Hindlimb muscle (tissue), 1 donor: ENCODE results near the gene PHF21B. TPM values are rescaled to one million over a fixed set of nuclear protein-coding genes. Genes with fewer than 3 reads are reported as not detected.
"Not testable (repeated sequence)": the region's sequence is repeated elsewhere in the genome, so short reads cannot be mapped to it uniquely, and the experiment has no call there.

Experiments
- DNase-seq: peaks from one replicate; pipeline ENCODE4 v3.0.0-alpha.2; 2013
- polyA plus RNA-seq: library from polyadenylated mRNA; unstranded; fragments of 120-200 nt; gene quantifications from one replicate; pipeline ENCODE4 v1.2.1, GENCODE V29; 2013; ENCODE audit not compliant: insufficient read length

PHF21B gene
- 0.28 TPM for polyA plus RNA-seq

DNA sequence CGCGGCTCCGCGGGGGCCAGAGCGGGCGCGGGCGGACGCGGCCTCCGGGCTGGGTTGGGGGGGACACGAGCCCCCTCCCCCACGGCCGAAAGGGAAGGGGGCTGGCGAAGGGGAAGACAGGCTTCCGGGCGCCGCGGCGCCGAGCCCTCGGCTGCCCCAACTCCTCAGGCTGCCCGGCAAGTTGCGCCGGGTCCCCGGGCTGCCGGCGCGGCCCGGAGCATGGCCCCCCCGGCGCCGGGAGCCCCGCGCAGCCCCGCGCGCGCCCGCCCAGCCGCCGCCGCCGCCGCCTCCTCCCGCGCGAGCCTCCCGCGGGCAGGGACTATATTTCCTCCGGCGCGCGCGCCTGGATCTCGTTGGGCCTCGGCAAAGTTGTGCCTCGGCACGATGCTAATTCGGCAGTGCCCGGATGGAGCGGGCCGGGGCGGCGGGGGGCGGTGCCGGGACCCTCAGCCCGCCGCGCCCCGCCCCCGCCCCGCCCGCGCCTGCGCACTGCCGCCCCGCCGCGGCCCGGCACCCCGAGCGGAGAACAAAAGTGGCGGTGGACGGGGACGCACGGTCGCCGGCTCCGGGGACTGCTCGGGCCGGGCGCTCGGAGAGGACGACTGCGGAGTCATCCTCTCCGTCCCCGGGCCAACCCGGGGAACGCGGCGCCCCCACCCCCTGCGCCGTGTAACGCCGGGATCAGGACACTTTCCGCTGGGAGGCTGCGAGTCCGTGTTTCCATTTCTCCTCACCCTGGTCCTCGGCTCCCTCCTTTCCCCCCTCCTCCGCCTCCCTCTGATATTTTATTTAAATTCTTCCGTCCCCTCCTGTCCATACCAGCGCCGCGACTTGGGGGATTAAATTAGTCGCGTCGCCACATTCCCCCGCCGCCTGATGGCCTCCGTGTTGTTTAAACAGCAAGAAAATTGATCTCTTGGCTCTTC lies at the start of gene PHF21B:
Gene PHF21B (minus strand): TSS at position 400 of the 926 bp plus-strand sequence. CDS start 456 bp downstream, outside the sequence.
- peak; percentile 30 for DNase-seq

DNA sequence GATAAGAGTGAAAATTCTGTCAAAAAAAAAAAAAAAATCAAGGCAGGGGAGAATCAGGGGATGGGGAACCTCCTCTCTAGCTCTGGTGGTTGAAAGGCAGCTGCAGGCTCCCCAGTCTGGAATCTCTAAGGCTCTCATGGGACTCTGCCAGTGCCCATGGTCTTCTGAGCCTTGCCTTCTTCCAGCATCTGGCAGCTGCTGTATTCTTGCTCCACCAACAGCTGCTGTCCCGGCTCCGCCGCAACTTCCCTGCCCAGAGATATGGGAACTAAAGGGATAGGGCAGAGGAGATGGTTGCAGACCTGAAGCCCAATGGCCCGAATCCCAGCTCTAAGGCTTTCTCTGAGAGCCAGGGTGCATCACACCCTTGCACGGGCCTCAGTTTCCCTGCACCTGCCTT lies 49.5 kb upstream of the PHF21B start:
- DNase-seq = no peak

DNA sequence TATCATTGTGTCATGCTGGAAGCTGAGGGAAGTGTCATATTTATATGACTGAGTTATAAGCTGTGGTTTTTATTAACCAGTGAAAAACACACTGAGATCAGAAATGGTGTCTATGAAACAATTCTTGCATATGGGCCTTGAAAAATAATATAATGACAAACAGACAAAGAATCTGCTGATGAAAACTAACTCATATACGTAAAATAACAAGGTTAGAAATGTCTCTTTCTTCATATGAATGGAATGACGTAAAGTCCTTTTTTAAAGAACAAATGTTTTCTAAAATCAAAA lies 48.8 kb upstream of the PHF21B start:
- DNase-seq = no peak

DNA sequence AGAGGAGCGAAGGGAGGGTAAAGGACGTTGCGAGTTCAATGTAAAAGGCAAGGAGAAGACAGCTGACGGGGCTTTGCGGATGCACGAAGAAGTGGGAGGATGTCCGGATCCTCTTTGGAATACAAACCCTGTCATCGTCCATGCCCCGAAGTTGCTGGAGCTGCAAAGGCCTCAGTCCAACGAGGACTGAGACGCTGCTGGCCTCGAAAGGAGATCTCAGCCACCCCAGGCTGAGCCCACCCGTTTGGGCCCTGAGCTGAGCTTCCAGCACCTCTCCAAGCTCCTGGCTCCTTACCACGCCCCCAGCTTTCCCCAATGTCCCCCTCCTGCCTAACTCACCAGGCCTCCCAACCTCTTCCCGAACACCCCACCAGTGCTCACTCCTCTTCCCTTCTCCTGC lies 46.1 kb upstream of the PHF21B start:
- no peak for DNase-seq

DNA sequence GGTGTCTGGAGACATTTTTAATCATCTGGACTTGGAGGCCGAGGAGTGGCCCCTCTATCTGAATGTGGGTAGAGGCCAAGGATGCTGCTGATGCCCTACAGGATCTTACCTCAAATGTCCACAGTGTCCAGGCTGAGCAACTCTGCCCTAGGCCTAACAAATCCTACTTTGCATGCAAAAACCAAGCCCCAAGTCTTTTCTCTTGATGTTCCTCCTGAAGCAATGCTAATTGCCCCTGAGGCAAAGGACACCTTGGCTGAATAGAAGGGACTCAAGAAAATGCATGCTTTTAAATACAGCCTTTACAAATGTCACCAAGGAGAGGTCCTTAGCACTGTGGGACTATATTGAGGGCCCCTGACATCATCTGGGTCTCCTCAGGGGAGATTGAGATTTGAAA lies 43.8 kb upstream of the PHF21B start:
- DNase-seq = no peak

DNA sequence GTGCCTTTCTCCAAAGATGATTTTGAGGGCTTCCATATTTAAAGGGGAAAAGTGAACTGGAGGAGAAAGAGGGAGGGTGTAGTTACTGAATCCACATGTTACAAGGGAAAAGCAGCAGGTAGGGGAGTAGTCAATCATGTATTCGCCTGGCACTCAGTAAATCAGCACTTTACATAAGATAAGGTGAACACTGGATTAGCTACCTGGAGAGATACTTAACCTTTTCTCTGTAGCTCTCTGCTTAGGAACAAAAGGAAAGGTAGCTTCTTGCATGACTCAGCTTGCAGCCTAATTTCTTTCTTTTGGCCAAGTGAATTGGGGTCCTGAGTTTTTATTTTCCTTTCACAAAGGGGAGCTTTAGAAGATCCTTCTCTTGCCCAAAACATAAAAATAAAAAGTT lies 43.3 kb upstream of the PHF21B start:
- DNase-seq = no peak

DNA sequence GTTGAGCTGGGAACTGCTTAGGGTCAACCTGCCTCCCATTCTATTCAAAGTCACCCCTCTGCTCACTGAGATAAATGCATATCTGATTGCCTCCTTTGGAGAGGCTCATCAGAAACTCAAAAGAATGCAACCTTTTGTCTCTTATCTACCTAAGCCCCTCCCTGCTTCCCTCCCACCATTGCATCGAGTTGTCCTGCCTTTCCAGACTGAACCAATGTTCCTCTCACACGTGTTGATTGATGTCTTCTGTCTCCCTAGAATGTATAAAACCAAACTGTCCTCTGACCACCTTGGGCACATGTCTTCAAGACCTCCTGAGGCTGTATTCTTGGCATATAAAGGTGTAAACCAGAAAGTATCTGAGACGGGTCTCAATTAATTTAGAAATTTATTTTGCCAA lies 42.9 kb upstream of the PHF21B start:
- not testable (repeated sequence) for DNase-seq

DNA sequence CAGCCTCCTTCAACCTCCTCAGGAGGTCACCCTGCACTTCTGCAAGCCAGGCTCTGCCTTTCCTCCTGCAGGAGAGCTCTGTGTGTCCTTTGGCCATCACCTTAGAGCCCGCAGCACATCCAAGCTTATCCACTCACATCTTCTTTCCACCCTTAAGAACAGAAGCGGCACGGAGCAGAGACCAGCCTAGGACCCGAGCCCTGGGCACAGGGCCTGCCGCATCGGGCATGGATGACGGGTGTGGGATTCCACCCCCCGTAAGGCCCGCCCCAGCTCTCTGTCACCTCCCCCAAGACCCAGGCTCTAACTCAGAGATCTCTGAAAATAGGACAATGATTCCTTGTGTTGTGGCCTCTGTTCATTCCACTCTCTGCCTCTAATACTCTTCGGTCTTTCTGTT lies 42.1 kb upstream of the PHF21B start:
- no peak for DNase-seq

DNA sequence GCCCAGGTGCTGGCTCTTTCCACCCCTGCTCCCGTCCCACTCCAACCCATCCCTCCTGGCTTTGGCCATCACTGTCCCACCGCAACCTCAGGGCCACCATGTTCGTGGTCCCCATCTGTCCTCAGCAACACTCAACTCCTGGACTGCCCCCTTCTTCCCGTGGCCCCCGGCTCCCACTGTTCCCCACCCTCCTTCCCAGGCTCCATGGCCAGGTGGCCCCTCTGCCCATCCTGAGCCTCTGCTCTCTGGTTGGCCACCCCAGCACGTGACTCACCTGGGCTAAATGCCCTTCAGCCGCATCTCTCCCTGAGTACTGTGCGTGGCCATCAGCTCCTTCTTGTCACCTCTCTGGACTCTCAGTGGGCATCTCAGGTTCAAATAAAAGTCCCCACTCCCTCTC lies 41.6 kb upstream of the PHF21B start:
- no peak for DNase-seq

DNA sequence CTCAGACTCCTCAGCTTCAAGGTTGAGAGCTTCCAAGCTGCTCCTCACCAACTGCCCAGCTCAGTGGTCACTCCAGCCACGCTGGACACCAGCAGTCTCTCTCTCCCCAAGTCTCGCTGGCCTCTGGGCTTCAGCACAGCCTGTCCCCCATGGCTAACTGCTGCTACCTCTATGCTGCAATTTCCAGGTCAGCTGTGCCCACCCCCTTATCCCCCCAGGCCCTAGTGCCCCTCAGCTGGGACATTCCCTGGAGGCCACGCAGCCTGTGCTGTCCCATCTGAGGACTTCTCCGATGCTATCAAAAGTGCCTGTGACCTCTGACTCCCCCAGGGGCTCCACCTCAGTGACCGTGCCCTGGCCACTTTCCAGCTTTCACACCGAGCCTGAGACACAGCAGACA lies 37.5 kb upstream of the PHF21B start:
- DNase-seq = no peak

DNA sequence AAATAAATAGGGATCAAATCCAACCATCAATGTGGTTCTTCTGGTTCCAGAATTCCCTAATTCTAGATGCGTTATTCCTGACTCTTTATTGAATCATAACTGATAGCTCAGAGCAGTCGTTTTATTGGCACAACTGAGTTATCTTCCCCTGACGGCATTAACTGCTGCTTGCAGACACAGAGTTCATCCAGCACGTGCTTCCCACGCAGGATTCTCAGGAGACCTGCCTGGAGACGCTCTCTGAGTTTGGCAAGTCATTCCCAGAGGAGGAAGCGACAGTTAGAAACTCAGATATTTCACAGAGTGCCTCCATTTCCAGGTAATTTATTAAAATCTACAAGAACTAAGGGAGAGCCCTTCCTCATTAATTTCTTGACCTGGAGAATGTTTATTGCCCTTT lies 35.4 kb upstream of the PHF21B start:
- no peak for DNase-seq

DNA sequence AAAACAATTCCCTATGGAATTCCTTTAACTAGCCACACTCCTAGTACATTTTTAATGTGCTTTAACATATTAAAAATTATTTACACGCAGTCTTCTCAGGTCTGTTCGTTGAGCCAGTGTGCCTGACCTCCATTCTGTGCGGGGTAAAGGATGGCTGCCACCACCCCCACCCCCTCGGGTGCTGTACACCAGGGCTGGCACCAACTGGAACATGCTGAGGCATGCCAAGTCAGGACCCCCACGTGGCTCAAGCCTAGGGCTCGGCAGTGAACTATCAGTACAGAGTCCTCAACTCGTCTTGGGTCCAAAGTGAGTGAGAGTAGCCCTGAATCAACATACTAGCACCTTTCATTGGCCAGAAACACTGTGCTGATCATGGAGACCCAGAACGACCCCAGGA lies 32.5 kb upstream of the PHF21B start:
- no peak for DNase-seq

DNA sequence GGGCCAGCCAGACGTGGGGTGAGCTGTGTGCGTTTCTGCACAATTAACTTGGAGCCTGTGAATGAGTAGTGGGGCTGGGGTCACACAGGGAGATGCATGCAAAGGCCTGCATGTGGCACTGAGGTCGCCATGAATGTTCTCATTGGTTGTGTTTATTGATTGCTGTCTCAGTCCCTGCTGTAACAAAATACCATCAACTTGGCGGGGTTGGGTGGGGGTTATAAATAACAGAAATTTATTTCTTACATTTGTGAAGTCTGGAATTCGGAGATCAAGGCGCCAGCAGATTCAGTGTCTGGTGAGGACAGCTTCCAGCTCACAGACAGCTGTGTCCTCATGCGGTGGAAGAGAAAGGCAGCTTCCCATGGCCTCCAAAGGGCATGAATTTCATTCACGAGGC lies 29.3 kb upstream of the PHF21B start:
- no peak for DNase-seq

DNA sequence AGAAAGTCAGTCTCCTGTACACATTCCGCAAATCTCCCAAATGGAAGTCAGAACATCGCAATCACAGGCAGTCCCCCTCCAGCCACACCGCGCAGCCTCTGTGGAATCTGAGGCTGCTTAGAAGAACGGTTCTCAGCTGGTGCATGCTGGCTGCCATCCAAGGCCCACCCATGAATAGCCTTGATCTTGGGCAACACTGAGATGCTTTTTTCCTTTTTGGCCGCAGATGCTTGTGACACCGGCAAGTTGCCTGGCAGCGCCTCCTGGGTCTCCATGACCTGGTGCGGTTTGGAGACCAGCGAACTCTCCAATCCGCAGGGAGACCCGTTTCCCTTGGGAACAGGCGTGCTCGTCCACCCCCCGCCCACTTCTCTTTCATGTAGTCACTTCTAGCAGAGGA lies 26.3 kb upstream of the PHF21B start:
- no peak for DNase-seq

DNA sequence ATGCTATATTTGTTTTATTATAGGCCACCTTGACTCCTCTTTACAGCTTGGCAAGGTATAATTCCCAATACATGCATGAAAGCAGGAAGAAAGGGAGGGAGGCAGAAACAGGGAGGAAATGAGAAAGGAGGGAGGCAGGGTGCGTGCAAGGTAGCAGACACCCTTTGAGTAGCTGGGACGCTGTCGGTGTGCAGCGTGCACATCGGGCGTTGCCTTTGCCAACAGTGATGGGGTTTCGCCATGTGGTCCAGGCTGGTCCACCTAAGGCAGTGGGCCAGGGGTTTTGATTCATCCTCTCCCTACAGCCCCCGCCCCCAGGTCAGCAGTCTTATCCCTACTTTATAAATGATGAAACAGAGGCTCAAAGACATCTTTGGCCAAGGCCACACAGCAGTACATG lies 25.0 kb upstream of the PHF21B start:
- DNase-seq = no peak

DNA sequence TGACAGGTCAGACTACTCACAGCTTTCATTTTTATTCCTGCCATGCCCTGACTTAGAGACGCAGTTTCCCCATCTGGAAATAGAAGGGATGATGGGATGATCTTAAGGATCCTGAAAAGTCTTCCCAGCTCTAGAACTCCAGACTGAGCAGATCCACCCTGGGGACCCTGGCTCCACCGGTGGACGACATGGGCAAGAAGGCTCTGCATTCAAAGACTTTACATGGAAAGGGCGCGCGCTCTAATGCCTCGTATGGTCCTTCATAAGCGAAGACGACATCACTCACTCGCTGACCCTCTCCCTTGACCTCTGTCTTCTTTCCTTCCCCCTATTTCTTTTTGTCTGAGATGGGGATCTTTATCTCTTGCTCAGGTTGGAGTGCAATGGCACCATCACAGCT lies 24.4 kb upstream of the PHF21B start:
- no peak for DNase-seq

DNA sequence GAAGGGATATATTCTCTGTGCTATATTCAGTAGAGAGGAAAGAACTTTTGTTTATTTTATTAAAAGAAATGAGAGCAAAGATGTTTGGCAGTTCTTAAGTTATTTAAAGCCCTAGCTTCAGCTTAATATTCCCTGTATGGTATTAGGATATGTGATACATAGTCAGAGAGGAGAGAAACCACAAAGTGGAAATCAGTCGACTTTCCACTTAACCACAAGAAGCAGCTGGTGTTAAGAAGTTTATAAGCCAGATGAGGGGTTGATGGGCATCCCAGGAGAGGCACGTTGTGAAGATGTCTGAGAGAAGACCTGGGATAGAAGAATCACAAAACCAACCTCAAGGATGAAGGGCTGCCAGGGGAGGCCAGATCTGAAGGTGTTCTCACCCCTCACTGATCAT lies 23.3 kb upstream of the PHF21B start:
- DNase-seq = no peak

DNA sequence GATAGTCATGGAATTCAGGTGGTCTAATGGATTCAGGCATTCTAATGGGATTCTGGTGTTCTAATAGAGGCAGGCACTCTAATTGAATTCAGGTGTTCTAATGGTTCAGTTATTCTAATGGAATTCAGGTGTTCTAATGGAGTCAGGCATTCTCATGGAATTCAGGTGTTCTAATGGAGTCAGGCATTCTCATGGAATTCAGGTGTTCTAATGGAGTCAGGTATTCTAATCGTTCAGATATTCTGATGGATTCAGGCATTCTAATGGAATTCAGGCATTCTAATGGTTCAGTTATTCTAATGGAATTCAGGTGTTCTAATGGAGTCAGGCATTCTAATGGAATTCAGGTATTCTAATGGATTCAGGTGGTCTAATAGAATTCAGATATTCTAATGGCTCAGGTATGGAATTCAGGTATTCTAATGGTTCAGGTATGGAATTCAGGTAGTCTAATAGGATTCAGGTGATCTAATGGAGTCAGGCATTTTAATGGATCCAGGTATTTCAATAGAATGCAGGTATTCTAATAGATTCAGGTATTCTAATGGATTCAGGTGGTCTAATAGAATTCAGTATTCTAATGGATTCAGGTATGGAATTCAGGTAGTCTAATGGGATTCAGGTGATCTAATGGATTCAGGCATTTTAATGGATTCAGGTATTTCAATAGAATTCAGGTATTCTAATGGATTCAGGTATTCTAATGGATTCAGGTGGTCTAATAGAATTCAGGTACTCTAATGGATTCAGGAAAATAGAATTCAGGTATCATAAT lies 22.0 kb upstream of the PHF21B start:
- no peak for DNase-seq

DNA sequence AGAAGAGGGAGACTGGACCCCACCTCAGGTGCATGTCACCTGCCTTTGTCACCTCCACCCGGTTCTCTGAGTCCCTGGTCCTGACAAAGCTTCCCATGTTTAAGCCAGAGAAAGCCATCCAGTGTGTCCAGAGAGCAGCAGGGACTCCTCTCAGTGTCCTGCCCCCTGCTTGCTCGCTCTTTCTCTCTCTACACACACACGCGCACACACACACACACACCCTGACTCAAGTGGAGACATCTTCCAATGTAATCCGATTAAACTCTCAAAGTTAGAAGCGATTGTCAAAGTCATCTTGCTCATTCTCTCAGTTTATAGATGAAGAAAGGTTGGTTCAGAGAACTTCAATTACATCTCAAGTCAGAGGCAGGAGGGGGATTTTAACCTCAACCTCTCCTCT lies 19.7 kb upstream of the PHF21B start:
- DNase-seq = no peak

DNA sequence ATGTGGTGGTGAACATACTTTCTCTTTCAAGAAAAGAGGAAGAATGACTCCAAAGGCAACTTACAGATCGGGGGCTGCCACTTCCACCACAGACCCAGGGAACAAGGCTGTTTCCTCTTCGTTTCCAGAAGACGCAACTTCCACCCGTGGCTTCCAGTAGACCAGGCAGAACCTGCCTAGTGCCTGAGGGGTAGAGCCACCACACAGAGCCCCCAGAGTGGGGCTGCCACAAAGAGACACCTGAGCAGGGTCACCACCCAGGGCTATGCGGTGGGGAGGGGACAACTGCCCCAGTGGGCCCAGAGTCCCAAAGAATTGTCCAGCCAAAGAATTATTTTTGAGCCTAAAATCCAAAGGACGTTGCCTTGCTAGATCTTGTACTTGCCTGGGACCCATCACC lies 16.7 kb upstream of the PHF21B start:
- no peak for DNase-seq

DNA sequence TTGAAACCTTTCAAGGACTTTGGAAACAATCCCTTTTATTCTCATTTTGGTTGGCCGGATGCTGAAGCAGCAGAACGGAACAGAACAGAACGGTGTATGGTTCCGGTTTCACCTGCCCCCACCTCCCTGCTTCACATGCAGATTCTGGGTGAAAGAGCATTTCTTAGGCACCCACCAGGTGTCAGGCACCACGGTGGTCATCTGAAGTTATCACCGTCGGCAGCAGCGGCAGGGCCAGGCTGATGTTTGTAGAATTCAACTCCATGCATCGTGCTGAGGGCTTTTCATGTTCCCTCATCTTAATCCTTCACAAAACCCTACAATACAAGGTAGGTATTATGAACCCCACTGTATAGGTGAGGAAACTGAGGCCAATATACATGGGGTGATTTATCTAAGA lies 13.6 kb upstream of the PHF21B start:
- no peak for DNase-seq

DNA sequence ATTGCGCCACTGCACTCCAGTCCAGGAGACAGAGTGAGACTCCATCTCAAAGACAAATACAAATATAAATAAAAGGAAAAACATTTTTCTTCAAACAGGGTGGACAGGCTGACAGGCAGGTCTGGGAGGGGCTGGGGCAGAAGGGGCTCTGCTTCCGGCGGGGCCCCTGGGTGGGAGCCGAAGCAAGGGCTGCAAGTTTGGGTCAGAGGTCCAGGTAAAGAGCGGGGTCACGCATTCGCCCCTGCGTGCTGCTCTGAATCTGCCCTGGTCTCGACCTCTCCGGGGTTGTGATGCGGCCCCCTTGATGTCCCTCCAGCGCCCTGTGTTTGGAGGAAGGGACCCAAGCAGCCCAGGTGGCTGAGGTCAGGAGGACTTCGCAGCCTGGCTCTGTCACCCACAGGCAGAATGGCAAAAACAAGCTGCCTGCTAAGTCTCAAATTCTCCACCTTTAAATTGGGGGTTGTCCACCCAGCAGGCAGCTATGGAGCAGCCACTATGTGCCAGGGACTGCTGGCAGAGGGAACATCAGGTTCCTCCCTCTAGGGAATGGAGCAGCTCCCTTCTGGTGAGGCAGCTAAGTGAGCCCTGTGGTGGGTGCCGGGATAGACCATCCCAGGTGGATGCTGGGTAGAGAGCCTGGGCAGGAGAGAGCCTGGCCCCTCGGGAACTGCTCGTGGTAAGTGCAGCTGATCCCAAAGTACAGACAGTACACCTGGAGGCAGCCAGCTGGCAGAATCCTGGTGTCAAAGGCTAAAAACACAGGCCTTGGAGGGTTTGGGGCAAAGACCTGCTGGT lies 10.3 kb upstream of the PHF21B start:
- DNase-seq = no peak

DNA sequence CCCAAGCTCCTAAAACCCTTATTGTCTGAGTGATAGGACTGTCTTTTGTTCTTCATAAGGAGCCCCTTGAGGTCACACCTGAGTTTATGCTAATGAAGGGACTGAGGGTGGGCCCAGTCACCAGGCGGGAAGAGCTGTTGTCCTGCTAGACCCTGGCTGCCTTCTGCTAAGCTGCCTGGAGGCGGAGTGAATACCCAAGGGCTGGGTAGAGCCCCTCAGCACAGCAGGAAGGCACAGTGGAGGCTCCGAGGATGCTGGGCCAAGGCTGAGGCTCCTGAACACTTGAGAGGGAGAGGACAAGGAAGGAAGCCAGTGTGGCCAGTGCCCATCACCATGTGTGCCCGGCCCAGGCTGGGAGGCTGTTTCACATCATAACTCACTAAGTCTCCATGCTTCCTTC lies 4.8 kb upstream of the PHF21B start:
- no peak for DNase-seq
